Erythroblast (primary cell): ENCODE results near the gene CTCF.

Experiments
- DNase-seq, 2 experiments: peaks; one replicate each; lab custom pipeline; 2025; lab: John Stamatoyannopoulos, UW
- GATA1 ChIP-seq: IDR thresholded peaks from 2 replicates; pipeline ENCODE4 v1.6.1; 2011; ENCODE audit warnings: low read depth, mild to moderate bottlenecking, control low read depth, low read length, moderate library complexity
- POLR2A ChIP-seq: IDR thresholded peaks from 2 replicates; pipeline ENCODE4 v1.6.1; 2011; ENCODE audit warnings: mild to moderate bottlenecking, low read length

CTCF gene

GRCh38 chr16:67528870-67529581, 33.3 kb upstream of the CTCF start:
- no peak for TF ChIP-seq GATA1
- peak; percentile 27 for TF ChIP-seq POLR2A
- DNase-seq: peak; percentile 65 to 72

DNA sequence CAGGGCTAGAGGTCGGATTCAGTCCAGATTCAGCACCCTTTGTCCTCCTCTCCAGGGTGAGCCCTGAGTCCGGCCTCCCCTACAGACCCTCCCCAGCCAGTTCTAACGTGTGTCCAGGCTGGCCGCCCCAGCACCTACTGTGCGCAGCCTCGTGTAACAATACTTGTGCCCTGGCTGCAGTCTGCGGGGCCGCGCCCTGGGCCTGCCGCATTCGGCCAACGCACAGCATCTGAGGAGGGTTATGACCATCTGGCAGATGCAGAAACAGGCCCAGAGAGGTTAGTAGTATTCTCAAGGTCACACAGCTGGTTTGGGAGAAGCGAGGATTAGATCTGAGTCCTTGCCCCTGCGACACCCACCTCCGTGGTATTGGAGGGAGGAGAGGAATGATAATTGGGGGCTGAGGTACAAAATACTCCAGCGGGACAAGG, 32.7 kb upstream of the CTCF start:
- no peak for TF ChIP-seq GATA1
- no peak for TF ChIP-seq POLR2A
- peak; percentile 48 to 61 for DNase-seq

DNA sequence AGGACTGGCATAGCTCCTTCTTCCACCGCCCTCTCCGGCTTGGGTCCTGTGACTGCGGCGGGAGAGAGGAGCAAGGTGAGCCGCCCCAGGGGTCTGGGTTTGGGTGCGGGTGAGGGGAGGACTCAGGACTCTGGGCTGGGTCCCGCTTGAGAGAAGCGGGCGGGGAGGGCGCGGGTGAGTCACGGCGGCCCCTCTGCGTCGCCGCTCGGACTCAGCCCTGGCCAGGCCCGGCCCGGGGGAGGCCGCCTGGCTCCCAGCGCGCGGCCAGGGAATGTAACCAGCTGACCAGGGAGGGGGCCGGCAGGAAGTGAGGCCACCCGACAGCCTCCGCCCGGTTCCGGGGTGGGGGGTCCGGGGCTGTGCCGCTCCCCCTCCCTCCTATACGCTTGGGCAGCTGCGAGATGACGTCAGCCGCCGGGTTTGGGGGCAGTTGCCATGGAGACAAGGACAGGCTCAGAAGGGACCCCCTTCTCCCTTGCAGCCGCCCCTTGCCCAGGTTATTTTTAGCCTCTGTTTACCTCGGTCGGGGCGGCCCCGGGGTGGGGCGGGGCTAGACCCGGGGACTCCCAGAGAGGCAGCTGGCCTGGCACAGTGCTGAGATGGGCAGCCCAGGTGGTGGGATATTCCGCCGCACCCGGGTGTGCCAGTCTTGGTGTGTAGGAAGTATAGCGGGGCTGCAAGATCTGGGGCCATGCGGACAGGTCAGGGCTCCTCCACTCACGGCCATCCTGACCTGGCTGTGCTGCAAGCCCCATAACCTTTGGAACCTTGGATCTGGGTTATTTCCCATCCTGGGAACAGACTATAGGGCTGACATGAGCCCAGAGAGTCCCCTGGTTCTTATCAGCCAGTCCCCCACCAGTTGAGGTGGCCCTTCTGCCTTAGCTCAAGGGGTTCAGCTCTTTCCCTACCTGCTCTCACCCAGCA, 32.0 kb upstream of the CTCF start:
- peak; percentile 61 to 68 for DNase-seq
- TF ChIP-seq GATA1: no peak
- TF ChIP-seq POLR2A: peak; percentile 38

- TF ChIP-seq GATA1 (no peak), POLR2A (no peak)
- no peak for DNase-seq
Measured at GRCh38 chr16:67531247-67531646, 31.1 kb upstream of the CTCF start.

GRCh38 chr16:67533024-67533560, 29.2 kb upstream of the CTCF start:
- TF ChIP-seq GATA1 (peak; percentile 54), POLR2A (peak; percentile 54)
- peak; percentile 81 to 90 for DNase-seq

GRCh38 chr16:67533987-67534386, 28.3 kb upstream of the CTCF start:
- peak; percentile 26 to 44 for DNase-seq

GRCh38 chr16:67534431-67534830, 27.9 kb upstream of the CTCF start:
- peak; percentile 27 to 44 for DNase-seq
- TF ChIP-seq GATA1 (no peak), POLR2A (no peak)

DNA sequence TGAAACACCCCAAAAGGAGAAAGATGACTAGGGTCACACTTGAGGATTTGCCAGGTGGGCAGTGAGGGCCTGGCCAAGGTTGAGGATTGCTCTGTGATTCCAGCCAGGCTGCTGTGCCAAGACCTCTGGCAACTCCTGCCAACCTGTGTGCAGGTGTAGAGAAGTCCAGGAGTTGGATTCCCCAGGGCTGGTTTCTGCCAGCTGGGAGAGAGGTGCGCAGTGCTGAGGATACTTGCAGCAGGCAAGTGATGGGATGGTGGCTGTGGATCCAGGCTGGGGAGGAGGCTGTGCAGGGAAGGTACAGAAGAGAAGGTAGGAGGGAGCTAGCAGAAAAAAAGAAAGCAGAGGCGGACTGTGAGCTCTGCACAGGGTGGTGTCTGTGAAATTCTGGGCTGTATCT, 27.1 kb upstream of the CTCF start:
- DNase-seq: no peak
- TF ChIP-seq GATA1: no peak
- no peak for TF ChIP-seq POLR2A

DNA sequence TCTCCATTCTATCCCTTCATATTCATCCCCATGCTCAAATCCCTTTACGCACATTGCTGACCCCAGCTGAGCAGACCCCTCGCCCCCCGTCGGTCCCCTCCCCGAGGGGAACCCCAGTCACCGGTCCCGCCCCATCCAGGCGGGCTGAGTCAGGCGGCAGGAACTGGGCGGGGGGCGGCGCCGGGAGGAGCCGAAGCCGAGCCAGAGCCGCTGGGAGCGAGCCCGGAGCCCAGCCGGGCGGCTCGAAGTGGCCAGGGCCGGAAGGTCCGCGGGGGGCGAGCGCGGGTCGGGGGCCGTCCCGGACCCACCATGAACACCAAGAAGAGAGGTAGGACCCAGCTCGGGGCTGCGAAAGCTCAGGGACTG, 25.1 kb upstream of the CTCF start:
- TF ChIP-seq POLR2A (no peak), GATA1 (no peak)
- peak; percentile 27 to 50 for DNase-seq

DNA sequence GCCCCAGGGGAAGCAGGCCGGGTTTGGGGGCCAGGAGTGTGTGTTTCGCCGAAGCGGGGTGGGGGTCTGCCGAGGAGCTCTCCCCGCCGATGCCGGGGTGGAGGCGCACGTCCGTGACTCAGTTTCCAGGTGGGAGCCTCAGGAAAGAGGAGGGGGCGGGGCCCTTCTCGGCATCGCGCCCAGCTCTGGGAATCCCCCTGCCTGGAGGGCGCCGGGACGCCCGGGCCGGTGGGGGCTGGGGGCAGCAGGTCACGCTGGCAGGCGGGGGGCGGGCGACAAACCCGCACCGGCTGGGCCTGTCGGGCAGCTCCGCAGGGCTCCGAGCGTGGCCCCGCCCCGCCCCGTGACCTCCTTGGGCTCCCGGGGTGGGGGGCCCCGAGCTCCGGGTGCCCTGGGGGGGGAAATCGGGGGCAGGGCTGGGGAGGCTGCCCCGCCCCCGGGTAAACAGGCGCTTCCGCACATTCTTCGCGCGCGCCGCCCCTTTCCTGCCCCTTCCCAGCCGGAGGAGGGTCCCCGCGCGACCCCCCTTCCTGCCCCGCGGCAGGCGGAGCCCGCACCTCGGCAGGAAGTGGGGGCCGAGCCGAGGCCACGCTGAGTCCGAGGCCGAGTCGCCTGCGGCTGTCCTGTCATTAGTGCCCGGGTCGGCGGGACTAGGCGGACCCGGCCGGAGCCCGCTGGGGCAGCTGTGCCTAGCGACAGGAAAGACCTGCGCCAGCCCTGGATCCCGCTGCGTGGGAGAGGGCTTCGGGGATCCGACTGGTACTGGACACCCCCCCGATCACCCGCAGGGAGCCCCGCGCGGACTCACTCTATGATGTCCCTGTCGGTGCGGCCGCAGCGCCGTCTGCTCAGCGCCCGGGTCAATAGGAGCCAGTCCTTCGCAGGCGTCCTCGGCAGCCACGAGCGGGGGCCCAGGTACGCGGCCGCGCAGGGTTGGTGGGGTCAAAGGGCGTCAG, 24.4 kb upstream of the CTCF start:
- TF ChIP-seq POLR2A (no peak), GATA1 (no peak)
- peak; percentile 57 to 61 for DNase-seq

DNA sequence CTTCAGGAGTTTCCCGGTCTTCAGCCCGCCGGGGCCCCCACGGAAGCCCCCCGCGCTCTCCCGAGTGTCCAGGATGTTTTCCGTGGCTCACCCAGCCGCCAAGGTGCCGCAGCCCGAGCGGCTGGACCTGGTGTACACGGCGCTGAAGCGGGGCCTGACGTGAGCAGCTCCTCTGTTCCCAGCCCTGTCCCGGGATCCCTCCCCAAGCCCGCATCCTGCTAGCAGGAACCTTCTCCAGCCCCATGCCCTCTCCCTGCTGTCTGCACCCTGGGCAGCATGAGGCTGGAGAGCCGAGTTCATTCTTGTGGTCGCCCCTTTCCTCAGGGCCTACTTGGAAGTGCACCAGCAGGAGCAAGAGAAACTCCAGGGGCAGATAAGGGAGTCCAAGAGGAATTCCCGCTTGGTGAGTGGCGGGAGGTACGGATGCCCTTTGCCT, 23.6 kb upstream of the CTCF start:
- TF ChIP-seq POLR2A: no peak
- no peak for TF ChIP-seq GATA1
- no peak for DNase-seq

DNA sequence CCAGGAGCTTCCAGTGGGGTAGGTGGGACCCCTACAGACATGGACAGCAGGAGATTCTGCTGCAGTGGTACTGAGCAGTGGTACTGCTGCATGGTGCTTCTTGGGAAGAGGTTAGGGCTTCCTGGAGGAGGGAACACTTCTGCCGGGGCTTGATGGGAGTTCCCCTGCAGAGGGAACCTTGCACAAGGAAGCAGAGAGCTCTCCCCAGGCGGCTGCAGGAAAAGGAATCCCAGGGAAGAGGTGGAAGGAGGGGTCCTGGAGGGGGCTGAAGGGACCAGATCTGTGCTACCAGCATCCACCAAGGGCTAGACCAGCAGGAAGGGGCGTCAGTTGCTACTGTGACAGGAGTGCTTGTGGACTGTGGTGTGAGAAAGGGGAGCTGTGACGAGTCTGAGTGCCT, 23.1 kb upstream of the CTCF start:
- TF ChIP-seq GATA1 (no peak), POLR2A (no peak)
- DNase-seq: no peak

GRCh38 chr16:67539691-67540635, 22.4 kb upstream of the CTCF start:
- no peak for DNase-seq
- TF ChIP-seq POLR2A (no peak), GATA1 (no peak)
